GM19438 (cell line): ENCODE results near the gene SRSF4.
"Not testable (repeated sequence)": the region's sequence is repeated elsewhere in the genome, so short reads cannot be mapped to it uniquely, and the experiment has no call there.

Experiments used
- ATAC-seq: cut with Tn5 transposase; IDR thresholded peaks from one replicate; pipeline ENCODE4 v1.9.1; 2021; ENCODE audit warnings: low read depth; ENCODE audit not compliant: unreplicated experiment

The SRSF4 gene

DNA sequence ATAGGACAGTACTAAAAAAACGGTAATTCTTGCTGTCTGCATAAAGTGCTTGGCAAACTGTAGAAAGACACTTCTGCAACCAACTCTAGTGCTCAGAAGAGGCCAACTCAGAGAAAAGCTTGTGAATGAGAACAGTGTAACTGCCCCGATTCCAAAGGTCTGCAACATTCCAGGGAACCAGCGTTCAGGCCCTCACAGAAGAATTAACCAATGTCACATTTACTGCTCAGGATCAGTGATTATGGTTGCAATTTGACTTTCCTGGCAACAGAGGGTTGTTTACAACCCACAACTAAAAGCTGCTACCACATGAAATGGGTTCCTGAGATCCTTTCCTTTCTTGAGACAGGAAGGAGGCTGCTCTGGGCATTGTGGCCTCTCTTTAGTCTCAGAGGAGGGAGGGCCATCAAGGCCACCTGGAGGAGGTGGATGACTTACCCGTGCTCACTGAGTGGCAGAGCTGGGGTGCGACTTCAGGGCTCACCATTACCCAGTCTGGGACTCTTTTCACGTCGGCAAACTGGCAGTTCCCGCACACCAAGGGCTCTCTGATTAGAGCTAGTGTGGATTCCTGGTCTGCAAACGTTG is 15.3 kb downstream of the SRSF4 start:
- no peak for ATAC-seq

DNA sequence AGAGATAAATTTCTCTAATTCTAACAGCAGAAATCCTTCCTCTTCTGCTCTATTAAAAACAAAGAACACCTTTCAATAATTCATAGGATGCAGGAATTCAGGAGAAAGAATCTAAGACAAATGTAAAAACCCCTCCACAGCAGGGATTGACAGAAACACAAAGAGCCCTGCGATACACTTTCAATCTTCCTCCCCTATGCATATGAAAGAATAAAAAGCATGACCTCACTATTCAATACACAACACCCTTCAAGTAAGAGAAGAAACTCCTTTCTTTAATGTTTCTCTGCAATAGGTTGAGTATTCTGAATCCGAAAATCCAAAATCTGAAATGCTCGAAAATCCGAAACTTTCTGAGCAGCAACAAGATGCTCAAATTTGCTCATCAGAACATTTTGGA is 17.1 kb downstream of the SRSF4 start:
- ATAC-seq = no peak

DNA sequence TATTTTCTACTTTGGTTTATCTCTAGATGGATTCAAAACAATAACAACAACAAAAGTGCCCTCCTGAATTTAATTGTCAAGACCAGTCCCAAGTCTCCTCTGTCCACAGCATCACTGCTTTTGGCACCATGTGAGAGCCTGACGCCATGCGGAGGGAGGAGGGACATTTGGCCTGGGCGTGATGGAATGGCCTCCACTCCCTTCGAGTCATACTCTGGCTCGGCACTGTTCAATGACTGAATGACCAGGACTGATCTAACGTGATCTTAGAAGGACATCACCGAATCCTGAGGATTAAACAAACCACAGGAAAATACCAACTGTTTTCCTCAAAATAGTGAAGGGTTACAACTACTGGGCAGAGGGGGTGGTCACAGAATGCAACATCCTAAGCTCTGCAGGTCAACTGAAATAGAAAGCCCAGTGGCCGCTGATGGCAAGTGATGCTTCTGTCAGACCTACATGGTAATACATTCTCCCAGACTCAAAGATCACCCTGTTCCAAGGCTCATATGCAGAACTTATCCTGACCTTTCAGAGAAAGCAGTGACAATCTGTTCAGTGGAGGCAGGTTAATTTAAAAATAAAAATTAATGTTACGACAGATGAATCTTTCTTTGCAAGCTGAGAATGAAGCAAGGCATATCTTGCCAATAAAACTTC is 19.1 kb downstream of the SRSF4 start:
- ATAC-seq = no peak

DNA sequence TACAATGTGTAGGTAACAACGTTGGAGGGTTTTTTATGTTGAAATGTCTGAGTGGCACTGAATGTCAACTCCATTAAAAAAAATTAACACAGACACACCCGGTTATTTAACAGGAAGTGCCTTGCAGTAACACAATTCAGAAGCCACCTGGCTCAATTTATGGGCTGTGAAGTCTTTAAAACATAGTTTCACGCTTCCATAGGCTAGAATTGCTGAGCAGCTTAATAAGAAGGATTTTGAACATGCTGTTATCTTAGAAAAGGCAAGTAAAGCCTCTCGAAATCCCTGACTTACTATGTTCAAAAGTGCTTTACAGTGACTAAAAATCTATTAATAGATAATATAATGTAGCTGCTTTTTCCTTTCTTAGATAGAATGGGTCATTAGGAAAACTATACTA is 19.7 kb downstream of the SRSF4 start:
- ATAC-seq = no peak

DNA sequence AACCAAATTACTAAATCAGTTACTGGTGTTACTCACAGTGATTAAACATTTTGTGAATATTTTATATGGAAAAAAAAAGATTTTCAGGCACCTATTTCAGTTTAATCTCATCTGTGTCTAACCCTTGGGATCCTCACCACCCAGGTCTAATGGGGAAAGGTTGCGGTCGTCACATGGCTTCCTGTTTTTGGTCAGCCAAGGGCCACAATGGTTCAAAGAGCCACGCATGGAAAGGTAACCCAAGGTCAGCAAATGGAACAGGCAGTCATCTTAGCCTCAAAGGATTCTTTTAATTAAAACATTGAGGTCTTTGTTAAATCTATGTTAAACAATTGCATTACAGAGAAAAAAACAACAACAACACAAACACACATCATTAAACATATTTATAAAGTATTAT is 21.9 kb downstream of the SRSF4 start:
- no peak for ATAC-seq

DNA sequence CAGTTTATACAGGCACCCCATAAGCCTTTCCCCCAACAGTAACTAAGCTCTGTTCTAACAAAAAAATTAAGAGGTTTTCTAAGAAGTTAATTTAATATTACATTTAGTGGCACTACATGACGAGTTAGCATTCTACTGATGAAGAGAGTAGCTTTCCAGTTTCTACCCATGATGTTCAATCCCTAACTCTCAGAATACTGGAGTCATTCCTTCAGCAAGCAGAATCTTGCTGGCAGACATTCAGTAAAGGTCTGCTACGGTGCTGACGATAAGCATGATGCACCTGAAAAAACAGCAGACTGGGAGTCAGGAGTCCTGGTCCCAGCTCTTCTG is 24.5 kb downstream of the SRSF4 start:
- ATAC-seq = no peak

DNA sequence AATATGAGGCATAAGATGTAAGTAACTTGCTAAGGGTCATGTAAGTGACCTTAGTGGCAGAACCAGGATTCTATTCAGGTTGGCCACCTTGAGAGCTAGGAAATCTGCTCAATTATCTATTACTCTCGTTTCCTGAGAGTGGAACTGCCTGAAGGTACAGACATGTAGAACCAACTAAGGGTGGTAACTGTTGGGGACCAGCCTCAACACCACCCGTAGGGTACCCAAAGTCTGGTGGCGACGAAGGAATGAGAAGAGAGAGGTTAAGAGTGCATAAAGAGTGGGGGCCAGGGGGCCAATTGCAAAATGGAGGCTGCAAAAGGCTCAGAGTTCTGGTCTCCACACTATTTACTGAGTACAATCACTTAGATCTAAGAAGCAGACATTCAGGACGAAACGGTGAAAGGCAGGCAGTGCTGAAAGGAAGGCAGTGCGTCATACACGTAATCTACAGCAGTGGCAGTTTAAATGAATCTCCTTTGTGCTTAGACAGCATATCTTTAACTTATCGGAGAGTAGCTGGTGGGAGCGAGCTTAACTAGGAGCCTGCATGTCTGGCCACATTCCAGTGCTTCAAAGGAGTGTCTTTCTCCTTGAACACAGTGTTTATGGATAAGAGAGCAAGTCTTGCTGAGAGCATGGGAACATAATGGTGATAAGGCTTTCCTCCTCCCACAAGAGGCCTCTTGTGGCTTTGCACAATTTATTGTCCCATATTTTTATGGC is 25.0 kb downstream of the SRSF4 start:
- no peak for ATAC-seq

DNA sequence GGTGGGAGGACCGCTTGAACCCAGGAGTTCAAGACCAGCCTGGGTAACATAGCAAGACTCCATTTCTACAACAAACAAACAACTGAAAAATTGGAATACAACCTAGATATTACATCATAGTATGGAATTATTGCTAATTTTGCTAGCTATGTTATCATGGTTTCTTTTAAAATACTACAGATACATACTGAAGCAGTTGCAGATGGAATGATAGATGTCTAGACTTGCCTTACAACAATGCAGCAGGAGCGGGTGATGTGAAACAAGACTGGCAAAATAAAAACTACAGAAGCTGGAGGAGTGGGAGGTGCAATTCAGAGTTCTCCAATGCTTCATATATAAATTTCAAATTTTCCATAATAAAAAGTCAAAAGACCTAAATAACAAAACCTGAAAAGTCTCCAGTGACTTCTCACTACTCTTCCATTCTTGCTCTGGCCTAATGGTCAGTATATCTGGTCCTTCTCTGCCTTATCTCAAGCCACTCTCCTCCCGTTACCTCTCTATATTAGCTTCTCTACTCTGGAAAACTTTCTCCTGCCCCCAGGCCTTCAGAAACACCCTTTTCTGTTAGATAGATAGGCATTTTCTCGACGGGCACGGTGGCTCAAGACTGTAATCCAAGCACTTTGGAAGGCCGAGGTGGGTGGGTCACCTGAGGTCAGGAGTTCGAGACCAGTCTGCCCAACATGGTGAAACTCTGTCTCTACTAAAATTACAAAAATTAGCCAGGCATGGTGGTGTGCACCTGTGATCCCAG is 29.5 kb downstream of the SRSF4 start:
- ATAC-seq = no peak

DNA sequence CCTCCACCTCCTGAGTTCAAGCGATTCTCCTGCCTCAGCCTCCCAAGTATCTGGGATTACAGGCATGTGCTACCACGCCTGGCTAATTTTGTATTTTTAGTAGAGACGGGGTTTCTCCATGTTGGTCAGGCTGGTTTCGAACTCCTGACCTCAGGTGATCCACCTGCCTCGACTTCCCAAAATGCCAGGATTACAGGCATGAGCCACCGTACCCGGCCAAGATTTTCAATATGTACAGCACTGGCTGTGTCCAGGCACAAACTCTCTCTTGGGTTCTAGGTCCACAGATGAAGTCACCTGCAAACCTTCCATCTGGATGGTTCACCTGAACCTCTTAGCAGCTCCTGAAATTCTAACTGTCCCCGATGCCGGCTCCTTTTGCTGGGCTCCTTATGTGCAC is 31.4 kb downstream of the SRSF4 start:
- ATAC-seq = not testable (repeated sequence)

DNA sequence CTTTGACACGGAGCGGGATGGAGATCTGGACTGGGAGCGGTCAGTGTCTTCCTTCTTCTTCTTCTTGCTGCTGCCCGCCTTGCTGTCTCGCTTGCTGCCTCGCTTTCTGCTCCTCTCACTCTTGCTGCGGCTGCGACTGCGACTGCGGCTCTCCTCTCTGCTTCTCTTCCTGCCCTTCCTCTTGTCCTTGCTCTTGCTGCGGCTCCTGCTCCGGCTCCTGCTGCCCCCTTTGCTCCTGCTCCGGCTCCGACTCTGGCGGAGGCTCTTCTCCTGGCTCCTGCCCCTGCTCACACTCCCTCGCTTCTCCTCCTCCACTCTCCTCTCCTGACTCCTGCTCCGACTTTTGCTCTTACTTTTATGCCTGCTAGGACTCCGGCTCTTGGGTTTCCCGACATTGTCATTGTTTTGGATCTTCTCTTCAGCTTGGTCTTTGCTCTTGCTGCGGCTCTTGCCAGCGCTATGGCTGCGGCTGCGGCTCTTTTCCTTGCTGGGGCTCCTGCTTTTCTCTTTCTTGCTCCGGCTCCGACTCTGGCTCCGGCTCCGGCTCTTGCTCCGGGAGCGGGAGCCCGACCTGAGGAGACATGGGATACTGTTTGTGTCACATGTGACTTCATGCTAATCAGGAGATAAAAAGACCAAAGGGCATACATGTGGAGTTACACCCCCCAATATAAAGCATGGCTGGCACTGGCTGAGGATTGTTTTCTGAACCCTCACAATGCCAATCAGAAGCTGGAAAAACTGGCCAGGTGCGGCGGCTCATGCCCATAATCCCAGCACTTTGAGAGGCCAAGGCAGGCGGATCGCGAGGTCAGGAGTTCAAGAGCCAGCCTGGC is 32.8 kb downstream of the SRSF4 start:
- ATAC-seq = no peak

DNA sequence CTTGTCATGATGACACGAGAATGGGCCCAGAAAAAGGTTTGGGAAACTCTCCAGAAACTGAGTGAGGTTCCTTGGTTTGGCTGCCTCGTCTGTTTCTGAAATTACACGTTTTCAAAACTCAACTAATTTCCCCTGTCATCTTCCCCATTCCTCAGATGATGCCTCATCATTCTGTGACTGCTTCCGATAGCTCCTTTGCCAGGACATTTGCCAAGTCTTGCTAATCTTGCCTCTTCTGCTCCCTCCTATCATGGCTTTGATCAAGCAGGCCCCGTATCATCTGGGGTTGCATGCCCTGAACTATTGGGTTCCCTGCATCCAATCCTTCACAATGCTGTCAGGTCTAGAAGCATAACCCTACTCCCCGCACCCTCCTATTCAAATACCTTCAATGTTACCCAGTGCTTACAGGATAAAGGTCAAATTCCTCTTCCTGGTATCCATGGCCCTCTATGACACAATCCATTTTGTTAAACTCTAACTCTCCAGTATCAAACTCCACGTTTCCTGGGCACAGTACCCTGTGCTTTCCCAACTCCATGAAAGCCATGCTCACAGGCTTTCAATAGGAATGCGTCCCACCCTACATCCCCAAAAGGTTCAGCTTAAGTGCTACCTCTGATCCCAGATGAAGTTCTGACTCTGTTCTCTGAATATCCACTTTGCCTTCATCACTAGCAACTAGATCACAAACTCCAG is 35.8 kb downstream of the SRSF4 start:
- no peak for ATAC-seq

DNA sequence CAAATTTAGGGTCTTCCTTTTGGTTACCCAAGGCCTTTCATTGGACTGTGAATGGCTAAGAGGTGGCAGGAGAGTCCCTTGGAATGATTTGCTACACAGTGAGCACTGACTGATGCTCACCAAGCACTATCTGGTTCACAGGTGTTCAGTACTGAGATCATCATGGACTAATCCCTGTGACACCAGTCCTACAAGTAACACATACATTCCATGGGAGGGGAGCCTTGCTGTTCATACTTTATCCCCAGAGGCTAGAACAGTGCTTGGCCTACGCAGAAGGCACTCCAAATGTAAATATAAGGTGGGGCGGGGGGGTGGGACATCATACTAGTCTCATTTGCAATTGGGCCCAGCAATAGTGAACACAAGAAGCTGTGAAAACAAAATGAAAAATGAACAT is 37.5 kb downstream of the SRSF4 start:
- no peak for ATAC-seq

DNA sequence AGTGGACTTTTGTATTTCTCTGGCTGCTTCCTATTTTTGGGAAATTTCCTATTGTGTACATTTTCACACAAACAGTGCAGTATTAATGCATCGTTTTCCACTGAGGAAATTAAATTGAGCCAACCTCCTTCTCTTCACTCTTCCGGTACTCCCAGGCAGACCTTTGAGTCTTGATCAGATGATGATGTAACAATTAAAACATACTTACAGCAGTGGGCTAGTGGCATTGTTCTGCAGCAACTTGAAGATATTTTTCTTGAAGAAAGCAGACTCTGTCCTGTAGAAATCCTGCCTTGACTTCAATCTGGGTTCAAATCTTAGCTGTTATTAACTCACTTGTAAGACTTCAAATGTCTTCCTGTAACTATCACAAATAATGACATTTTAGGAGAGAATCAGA is 39.0 kb downstream of the SRSF4 start:
- ATAC-seq = no peak

DNA sequence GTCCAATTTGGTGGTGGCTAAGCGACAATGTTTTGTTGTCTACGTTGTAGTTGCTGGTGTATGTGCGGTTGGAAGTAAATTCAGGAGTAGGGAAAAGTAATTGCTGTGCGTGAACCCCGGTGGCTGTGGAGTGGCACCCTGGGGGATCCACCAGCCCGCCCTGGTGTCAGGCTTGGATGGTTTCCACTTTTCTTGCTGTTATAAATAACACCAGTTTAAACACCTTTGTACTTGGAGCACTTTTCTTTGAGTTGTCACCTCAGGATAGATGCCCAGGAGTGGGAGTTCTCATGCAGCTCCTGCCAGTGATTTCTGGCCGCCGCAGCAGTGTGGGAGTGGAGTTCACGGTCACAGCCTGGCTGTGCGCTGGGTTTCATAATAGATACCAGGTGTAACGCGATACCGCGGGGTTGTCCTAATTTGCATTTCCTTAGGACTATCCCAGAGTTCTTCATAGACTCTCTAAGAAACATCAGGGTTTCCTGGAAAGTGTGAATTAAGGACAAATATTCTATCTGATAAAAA is 45.2 kb downstream of the SRSF4 start:
- no peak for ATAC-seq

DNA sequence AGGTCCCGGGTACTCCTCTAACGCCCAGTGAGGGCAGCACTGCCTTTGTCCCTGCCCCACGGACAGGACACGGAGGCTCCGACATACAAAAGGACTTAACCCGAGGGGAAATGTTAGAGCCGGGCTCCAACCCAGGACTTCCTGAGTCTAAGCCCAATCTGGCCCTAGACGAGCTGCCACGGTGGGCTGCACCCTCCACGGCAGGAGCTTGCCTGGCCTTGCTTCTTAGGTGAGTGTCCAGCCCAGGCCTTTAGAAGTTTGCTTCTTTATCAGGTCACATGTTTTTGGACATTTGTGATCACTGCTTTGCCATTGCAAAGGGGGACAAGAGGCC is 47.0 kb downstream of the SRSF4 start:
- ATAC-seq = no peak

DNA sequence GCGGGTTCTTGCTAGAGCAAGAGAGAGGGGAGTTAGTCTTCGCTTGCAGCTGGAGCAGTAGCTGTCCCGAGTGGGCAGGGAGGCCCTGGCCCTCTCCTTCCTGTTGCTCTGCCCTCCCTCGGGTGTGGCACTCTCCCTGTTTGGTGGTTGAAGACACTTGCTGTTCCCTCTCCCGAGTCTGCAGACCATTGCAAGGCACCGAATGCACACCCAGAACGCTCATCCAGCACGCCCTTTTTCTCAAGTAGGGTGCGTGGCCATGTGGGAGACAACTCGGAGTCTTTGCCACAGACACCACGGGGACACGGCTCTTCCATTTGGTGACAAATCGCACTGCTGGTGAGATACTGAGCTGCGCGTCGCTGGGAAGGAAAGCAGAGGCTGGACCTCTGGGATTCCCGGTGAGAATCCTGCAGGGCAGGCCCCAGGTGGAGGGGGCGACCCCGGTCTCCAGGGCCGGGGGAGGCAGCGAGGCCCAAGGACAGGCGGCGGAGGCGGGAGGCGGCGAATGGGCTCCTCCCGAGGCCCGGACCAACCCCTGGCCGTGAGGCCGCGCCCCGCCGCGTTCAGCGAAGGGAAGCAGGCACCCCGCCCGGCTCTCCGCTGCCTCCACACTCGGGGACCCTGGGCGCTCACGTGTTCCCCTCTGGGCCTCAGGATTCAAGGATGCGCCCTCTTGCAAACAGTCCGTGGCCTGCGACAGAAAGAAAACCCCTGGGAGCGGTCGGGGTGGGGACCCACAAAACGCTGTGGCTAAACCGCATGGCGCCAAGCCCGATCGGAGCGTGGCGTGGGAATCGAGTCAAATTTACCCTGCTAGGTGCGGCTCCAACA is 47.6 kb downstream of the SRSF4 start:
- ATAC-seq = no peak

DNA sequence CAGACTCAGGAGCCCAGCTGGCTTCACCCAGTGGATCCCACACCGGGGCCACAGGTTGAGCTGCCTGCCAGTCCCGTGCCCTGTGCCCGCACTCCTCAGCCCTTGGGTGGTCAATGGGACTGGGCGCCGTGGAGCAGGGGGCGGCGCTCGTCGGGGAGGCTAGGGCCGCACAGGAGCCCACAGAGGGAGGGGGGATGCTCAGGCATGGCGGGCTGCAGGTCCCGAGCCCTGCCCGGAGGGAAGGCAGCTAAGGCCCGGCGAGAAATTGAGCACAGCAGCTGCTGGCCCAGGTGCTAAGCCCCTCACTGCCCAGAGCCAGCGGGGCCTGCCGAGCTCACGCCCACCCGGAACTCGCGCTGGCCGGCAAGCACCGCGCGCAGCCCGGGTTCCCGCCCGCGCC is 50.6 kb downstream of the SRSF4 start:
- ATAC-seq = not testable (repeated sequence)

DNA sequence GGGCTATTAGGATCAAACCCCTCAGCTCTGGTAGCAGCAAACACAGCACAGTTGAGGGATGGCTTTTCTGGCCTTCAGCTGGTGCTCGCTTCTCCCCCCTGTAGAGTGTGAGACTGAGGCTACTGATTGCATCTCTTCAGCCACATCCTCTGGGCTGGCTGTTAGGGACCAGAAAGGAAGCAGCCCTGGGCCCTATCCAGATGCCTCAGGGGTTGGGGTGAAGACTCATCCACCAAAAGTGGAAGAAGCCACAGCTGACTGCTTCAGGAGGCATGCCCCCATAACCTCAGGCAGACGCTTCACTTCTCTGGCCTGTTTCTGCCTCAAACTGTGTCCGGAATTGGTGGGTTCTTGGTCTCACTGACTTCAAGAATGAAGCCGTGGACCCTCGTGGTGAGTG is 51.8 kb downstream of the SRSF4 start:
- no peak for ATAC-seq

DNA sequence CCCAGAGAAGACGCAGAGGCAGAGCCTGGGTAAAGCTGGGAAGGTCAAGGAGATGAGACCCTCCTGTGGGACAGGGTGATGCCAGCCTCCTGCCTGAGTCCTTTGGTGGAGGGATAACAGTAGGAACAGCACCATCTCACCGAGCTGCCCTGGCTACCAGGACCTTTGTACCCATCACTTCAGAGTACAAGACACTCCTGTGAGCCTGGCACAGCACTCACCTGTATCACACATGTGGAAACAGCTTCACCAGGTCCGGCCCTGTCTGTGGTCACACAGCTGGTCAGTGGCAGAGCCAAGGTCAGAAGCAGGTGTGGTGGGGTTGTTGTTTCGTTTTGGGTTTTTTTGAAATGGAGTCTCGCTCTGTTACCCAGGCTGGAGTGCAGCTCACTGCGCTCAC is 53.0 kb downstream of the SRSF4 start:
- ATAC-seq = no peak
